Fibroblast of lung (primary cell): ENCODE data around the gene FGF9.

Source experiments
- EZH2 ChIP-seq: IDR thresholded peaks from 2 replicates; pipeline ENCODE4 v1.5.1; 2012; ENCODE audit warnings: low read length, control low read depth, mild to moderate bottlenecking; ENCODE audit errors: missing control alignments
- TF ChIP-seq, protein P1 (sequence below), 2 donors: IDR thresholded peaks in 1 of 2; conservative IDR thresholded peaks in 1 of 2; 1 replicate in 1 of 2; 2 replicates in 1 of 2; pipeline ENCODE4 v1.5.1; 2011 to 2012; ENCODE audit warnings: low read length in 2 of 2, control low read depth in 1 of 2, inconsistent platforms in 1 of 2, low read depth in 1 of 2, mild to moderate bottlenecking in 1 of 2

DNA sequence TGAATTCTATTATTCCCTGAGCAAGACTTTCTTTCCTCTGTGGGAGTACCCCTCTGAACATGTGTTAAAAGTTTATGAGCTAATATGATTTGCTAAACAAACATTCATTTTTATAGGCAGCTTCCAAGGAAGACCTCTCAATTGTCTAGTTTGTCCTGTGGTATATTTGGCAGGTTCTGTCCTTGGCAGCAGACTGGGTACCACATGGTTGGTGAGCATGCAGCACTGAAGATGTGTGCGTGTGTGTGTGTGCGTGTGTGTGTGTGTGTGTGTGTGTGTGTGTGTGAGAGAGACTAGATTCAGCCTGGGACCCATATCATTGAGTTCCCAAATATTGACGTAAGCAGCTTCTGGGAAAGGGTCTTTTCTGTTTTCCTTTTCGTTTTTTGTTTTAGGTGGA lies 24.0 kb downstream of the FGF9 start:
- TF ChIP-seq, protein P1, sequence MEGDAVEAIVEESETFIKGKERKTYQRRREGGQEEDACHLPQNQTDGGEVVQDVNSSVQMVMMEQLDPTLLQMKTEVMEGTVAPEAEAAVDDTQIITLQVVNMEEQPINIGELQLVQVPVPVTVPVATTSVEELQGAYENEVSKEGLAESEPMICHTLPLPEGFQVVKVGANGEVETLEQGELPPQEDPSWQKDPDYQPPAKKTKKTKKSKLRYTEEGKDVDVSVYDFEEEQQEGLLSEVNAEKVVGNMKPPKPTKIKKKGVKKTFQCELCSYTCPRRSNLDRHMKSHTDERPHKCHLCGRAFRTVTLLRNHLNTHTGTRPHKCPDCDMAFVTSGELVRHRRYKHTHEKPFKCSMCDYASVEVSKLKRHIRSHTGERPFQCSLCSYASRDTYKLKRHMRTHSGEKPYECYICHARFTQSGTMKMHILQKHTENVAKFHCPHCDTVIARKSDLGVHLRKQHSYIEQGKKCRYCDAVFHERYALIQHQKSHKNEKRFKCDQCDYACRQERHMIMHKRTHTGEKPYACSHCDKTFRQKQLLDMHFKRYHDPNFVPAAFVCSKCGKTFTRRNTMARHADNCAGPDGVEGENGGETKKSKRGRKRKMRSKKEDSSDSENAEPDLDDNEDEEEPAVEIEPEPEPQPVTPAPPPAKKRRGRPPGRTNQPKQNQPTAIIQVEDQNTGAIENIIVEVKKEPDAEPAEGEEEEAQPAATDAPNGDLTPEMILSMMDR (conservative IDR thresholded peaks at IDR 0.05 in 1 of 2, IDR thresholded peaks at IDR 0.05 in 1 of 2; ENCODE audit: low read depth in 1 of 2, low read length in 2 of 2), result no peak
- TF ChIP-seq EZH2, result no peak
